Transverse colon (tissue), 4 donors: ENCODE results near the gene CAMK2B.

Experiments used
- EP300 ChIP-seq: sonication (generic); formaldehyde crosslinking; IDR thresholded peaks from one replicate; pipeline ENCODE4 v1.6.1; 2017; ENCODE audit warnings: antibody characterized with exemption, low read depth
- POLR2A ChIP-seq: fragments of 450-650 bp; IDR thresholded peaks from one replicate; pipeline ENCODE4 v1.6.1; 2016; ENCODE audit warnings: antibody characterized with exemption, mild to moderate bottlenecking, moderate library complexity
- POLR2AphosphoS5 ChIP-seq, 3 donors: sonication (generic); formaldehyde crosslinking; IDR thresholded peaks; one replicate each; pipeline ENCODE4 v1.6.1; 2016; ENCODE audit warnings: antibody characterized with exemption in 3 of 3
- TF ChIP-seq, protein P1 (sequence below), 5 experiments: fragments of 200-600 bp in 3 of 5; fragments of 450-650 bp in 2 of 5; sonication (generic) in 3 of 5; IDR thresholded peaks; 1 replicate in 2 of 5; 2 replicates in 3 of 5; pipeline ENCODE4 v1.5.1; 2016 to 2017; ENCODE audit warnings: antibody characterized with exemption in 5 of 5, inconsistent platforms in 3 of 5, mild to moderate bottlenecking in 2 of 5, moderate library complexity in 1 of 5

GRCh38 chr7:44235582-44236332, 89.6 kb downstream of the CAMK2B start:
- TF ChIP-seq POLR2AphosphoS5 (IDR thresholded peaks at IDR 0.05) (no peak), POLR2A (no peak), EP300 (no peak)
- TF ChIP-seq, protein P1, sequence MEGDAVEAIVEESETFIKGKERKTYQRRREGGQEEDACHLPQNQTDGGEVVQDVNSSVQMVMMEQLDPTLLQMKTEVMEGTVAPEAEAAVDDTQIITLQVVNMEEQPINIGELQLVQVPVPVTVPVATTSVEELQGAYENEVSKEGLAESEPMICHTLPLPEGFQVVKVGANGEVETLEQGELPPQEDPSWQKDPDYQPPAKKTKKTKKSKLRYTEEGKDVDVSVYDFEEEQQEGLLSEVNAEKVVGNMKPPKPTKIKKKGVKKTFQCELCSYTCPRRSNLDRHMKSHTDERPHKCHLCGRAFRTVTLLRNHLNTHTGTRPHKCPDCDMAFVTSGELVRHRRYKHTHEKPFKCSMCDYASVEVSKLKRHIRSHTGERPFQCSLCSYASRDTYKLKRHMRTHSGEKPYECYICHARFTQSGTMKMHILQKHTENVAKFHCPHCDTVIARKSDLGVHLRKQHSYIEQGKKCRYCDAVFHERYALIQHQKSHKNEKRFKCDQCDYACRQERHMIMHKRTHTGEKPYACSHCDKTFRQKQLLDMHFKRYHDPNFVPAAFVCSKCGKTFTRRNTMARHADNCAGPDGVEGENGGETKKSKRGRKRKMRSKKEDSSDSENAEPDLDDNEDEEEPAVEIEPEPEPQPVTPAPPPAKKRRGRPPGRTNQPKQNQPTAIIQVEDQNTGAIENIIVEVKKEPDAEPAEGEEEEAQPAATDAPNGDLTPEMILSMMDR (IDR thresholded peaks at IDR 0.05), result no peak
